ENCODE measurements around the gene LHFPL6. TPM values are rescaled to one million over a fixed set of nuclear protein-coding genes. Genes with fewer than 3 reads are reported as not detected.

The LHFPL6 gene
- total RNA-seq, 1 donor from 2014 or later = 31.7 TPM

- Mint-ChIP-seq H3K27me3 (peaks cover 4% of the 10 kb centered on the region), H3K9me3 (peaks cover 7% of the 10 kb centered on the region), H3K36me3 (no peaks in the 10 kb centered on the region), H3K4me1 (ENCODE audit: unreplicated experiment) (no peaks in the 10 kb centered on the region), H3K4me3 (no peak overlapping the region), H3K27ac (no peak overlapping the region)
- no peak for DNase-seq (ENCODE audit: extremely low spot score, unreplicated experiment)
- TF ChIP-seq CTCF (conservative IDR thresholded peaks at IDR 0.05) = no peak
Measured at GRCh38 chr13:39494006-39494405, 109.0 kb downstream of the LHFPL6 start.

GRCh38 chr13:39490136-39490535 lies 112.9 kb downstream of the LHFPL6 start:
- Mint-ChIP-seq H3K36me3 (no peaks in the 10 kb centered on the region), H3K9me3 (peaks cover 7% of the 10 kb centered on the region), H3K27ac (no peak overlapping the region), H3K4me1 (ENCODE audit: unreplicated experiment) (peaks cover 5% of the 10 kb centered on the region), H3K27me3 (peaks cover 4% of the 10 kb centered on the region), H3K4me3 (no peak overlapping the region)
- no peak for DNase-seq (ENCODE audit: extremely low spot score, unreplicated experiment)
- TF ChIP-seq CTCF (conservative IDR thresholded peaks at IDR 0.05) = no peak

DNA sequence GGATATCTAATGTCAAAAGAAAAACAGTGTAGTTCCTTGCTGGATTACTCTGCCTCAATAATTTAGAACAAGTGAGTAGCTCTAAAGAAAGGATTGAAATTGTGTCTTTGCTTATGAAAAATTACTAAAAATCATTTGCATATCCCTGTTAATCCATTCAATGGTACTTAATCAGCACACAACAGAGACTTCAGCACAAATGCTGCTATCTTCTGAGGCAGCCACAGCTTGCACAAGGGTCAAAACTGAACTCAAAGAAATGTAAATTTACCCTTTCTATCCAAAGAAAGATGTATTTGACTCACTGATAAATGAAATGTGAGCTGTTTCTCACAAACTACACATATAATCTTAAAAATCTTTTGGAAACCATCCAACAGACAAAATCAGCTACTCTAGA lies 116.2 kb downstream of the LHFPL6 start:
- no peaks in the 10 kb centered on the region for H3K36me3 Mint-ChIP-seq
- H3K27ac Mint-ChIP-seq = no peak overlapping the region
- H3K27me3 Mint-ChIP-seq = peaks cover 4% of the 10 kb centered on the region
- no peak overlapping the region for H3K4me3 Mint-ChIP-seq
- peaks cover 9% of the 10 kb centered on the region for H3K4me1 Mint-ChIP-seq (ENCODE audit: unreplicated experiment)
- no peak for DNase-seq (ENCODE audit: extremely low spot score, unreplicated experiment)
- H3K9me3 Mint-ChIP-seq = peaks cover 7% of the 10 kb centered on the region
- TF ChIP-seq CTCF (conservative IDR thresholded peaks at IDR 0.05) = no peak

DNA sequence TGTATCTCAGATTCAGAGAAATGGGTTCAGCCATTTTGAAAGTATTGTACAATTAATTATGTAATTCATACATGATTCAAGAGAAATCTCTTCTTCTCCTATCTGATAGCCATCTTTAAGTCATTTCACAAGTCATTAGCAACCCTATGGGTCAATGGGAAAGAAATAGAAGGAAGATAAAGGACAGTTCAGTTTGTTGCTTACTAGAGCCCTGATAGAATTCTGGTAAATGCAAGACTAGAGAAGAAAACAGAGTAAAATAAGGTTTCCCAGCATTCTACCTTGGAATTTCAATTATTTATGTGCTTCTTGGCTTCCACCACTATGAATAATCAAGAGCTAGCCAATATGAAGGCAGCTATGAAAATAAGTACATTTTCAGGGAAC lies 117.7 kb downstream of the LHFPL6 start:
- Mint-ChIP-seq H3K4me3 (no peak overlapping the region), H3K27ac (no peak overlapping the region), H3K27me3 (peaks cover 4% of the 10 kb centered on the region), H3K4me1 (ENCODE audit: unreplicated experiment) (peaks cover 9% of the 10 kb centered on the region), H3K9me3 (no peaks in the 10 kb centered on the region), H3K36me3 (no peaks in the 10 kb centered on the region)
- TF ChIP-seq CTCF (conservative IDR thresholded peaks at IDR 0.05) = no peak
- no peak for DNase-seq (ENCODE audit: extremely low spot score, unreplicated experiment)

DNA sequence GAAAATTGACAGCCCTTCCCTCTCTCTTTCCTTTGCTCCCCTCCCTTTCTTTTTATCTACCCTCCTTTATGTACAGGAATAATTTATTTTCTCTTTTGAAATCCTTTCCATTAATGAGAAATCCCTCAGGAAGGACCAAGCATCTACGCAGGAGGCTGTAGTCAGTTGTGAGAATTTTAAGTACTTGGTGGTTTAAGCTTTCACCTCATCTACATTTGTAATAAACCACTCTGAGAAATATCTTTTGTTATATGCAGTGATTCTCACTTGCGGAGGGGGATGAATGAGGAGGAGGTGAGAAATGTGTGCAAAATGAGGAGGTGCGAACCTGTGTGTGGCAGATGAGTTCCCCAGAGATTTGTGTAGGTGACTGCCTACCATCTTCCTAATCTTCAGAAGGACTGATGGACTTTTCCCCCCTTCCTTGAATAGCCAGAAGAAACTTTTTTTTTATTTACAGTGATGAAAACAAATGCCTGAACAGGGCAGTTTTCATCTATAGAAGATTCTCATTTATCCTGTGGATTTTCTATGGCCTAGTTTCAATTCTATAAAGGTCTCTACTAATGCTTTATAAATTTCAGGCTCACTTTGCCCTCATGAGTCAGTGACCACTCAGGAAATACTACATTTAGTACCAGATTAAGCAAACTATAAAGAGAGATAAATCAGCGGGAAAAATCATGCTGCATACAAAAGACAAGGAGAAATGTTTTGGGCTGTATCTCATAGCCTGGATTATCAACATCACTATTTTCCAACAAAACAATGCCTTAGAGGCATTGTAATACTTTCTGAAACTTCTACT lies 118.3 kb downstream of the LHFPL6 start:
- Mint-ChIP-seq H3K4me3 (no peak overlapping the region), H3K9me3 (no peaks in the 10 kb centered on the region), H3K27ac (no peak overlapping the region), H3K27me3 (no peaks in the 10 kb centered on the region), H3K36me3 (no peaks in the 10 kb centered on the region), H3K4me1 (ENCODE audit: unreplicated experiment) (peaks cover 9% of the 10 kb centered on the region)
- DNase-seq (ENCODE audit: extremely low spot score, unreplicated experiment) = no peak
- no peak for TF ChIP-seq CTCF (conservative IDR thresholded peaks at IDR 0.05)

Measured in type B pancreatic cell (in vitro differentiated cells).